ENCODE data around the gene LTBP4. TPM values are rescaled to one million over a fixed set of nuclear protein-coding genes. Genes with fewer than 3 reads are reported as not detected.

LTBP4 gene
- total and polyA plus RNA-seq, 2 donors (not counting 3 experiments of a cell fraction or from before 2014, with no cell fraction given): 25.9 to 38.0 TPM

GRCh38 chr19:40594657-40595091, 6.5 kb upstream of the LTBP4 start:
- H2AFZ ChIP-seq (ENCODE audit: low read depth, low read length): no peak overlapping the region
- H3K27me3 ChIP-seq (ENCODE audit: control insufficient read depth in 2 of 2, insufficient read depth in 2 of 2, low read length in 2 of 2): no peaks in the 10 kb centered on the region
- peaks cover 12% of the 10 kb centered on the region for H3K4me1 ChIP-seq (ENCODE audit: control insufficient read depth, extremely low read depth, insufficient read depth, low read length)
- no peak for TF ChIP-seq EZH2 (IDR thresholded peaks at IDR 0.05; ENCODE audit: borderline replicate concordance, low read depth, low read length, severe bottlenecking)
- no peak for TF ChIP-seq GATA2 (IDR thresholded peaks at IDR 0.05; ENCODE audit: insufficient read depth, insufficient read length, low read depth, low read length)
- no peak for TF ChIP-seq CTCF (IDR thresholded peaks at IDR 0.05; ENCODE audit: extremely low read depth in 1 of 2, insufficient read depth in 1 of 2, low read depth in 1 of 2, low read length in 2 of 2)
- no peak for TF ChIP-seq MYC (IDR thresholded peaks at IDR 0.05; ENCODE audit: low read depth, low read length)
- TF ChIP-seq, protein P1, sequence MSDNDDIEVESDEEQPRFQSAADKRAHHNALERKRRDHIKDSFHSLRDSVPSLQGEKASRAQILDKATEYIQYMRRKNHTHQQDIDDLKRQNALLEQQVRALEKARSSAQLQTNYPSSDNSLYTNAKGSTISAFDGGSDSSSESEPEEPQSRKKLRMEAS (IDR thresholded peaks at IDR 0.05; ENCODE audit: insufficient read depth, insufficient read length): no peak
- no peak for TF ChIP-seq JUN (IDR thresholded peaks at IDR 0.05; ENCODE audit: borderline replicate concordance, insufficient read depth, insufficient read length, low read depth)
- no peak for TF ChIP-seq FOS (IDR thresholded peaks at IDR 0.05; ENCODE audit: borderline replicate concordance, insufficient read depth, low read length)
- no peak for TF ChIP-seq POLR2A (IDR thresholded peaks at IDR 0.05; ENCODE audit: low read depth, low read length)
- TF ChIP-seq POLR2AphosphoS5 (IDR thresholded peaks at IDR 0.05; ENCODE audit: insufficient read depth, low read depth, low read length): no peak
- no peak overlapping the region for H3K9ac ChIP-seq (replicated peaks; ENCODE audit: extremely low read depth, insufficient read depth, low read length)
- DNase-seq (ENCODE audit: low read depth, low spot score): no peak
- intact Hi-C loops (cut with micrococcal nuclease) (loop anchor here (5.0 kb wide), 2 partner anchors 152 to 247 kb away; partner anchors contain the start of genes C19orf47, PLD3 and SERTAD3), dilution Hi-C loops (cut with MboI; ENCODE audit: extremely low pct_ligation_motif_present, low sequenced_read_pairs) (no loop called here)
- no peak for FAIRE-seq
- H3K4me2 ChIP-seq (ENCODE audit: insufficient read depth, low read length): no peak overlapping the region
- no peaks in the 10 kb centered on the region for H3K9me3 ChIP-seq (replicated peaks; ENCODE audit: control insufficient read depth, insufficient read depth, low read length)
- no TSS peak for BruUV-seq (replicated peaks)
- H4K20me1 ChIP-seq (replicated peaks; ENCODE audit: control insufficient read depth, extremely low read depth, insufficient read depth, low read length): no peaks in the 10 kb centered on the region
- CTCF ChIA-PET: interaction anchor here (1.0 to 1.8 kb wide), 7 partner anchors 8 to 64 kb away, joined by 3 to 8 read pairs (median 5); no protein-coding TSS in a partner anchor
- H3K36me3 ChIP-seq (ENCODE audit: control insufficient read depth in 2 of 2, extremely low read depth in 1 of 2, insufficient read depth in 2 of 2, low read length in 2 of 2): no peaks in the 10 kb centered on the region
- POLR2A ChIA-PET: no interaction called here
- no peaks in the 10 kb centered on the region for H3K79me2 ChIP-seq (ENCODE audit: control insufficient read depth, insufficient read depth, low read length)
- H3K27ac ChIP-seq (ENCODE audit: insufficient read depth, low read depth, low read length): no peak overlapping the region
- H3K9me1 ChIP-seq (replicated peaks; ENCODE audit: control insufficient read depth, extremely low read depth, insufficient read depth, low read length): no peaks in the 10 kb centered on the region
- H3K4me3 ChIP-seq (replicated peaks in 1 of 3; ENCODE audit: insufficient read depth in 1 of 3, low read depth in 1 of 3, low read length in 3 of 3): no peak overlapping the region

Data from endothelial cell of umbilical vein (primary cell).